Activated CD8-positive, alpha-beta memory T cell treated with anti-CD3 and anti-CD28 coated beads, Interleukin-2, amount 50 U/mL, for 24 hours (primary cell): Measurements from ENCODE around the gene MTA1.
A peak's percentile ranks its signal among the peaks of the same experiment; 100 is the strongest.

Experiments used
- DNase-seq: peaks from one replicate; pipeline ENCODE4 v3.0.0-alpha.2; 2020; ENCODE audit errors: extremely low read depth

MTA1 gene

DNA sequence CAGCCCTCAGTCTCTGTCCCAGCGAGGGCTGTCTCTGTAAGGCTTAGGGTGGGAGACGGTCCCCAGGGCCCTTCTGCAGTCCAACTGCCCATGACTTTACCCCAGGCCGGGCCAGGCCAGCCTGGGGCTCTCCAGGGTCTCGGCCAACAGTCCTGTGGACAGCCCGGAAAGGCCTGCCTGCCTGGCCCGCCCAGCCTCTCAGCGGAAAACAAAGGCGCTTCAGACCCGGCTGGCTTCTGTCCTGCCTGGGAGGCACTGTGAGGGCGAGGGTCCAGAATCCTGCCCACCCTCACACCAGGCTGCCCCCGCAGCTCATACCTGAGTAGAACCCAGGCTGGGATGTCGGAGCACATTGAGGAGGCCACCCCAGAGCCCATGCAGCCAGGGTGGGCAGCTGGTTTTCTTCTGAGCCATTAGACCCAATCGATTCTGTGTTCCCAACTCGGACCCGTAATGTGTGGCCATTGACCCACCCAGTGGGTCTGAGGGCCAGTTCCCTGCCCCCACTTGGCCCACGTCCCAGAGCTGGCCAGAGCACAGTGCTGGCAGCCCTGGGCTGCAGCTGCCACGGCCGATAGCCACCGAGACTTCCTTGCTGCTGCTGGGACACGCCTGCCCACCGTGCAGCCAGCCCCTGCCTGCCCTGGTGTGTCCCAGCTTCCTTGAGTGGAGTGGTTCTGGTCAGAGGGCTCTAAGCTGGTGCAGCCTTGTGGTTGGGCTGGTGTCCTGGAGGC lies 56.6 kb downstream of the MTA1 start:
- DNase-seq = no peak

DNA sequence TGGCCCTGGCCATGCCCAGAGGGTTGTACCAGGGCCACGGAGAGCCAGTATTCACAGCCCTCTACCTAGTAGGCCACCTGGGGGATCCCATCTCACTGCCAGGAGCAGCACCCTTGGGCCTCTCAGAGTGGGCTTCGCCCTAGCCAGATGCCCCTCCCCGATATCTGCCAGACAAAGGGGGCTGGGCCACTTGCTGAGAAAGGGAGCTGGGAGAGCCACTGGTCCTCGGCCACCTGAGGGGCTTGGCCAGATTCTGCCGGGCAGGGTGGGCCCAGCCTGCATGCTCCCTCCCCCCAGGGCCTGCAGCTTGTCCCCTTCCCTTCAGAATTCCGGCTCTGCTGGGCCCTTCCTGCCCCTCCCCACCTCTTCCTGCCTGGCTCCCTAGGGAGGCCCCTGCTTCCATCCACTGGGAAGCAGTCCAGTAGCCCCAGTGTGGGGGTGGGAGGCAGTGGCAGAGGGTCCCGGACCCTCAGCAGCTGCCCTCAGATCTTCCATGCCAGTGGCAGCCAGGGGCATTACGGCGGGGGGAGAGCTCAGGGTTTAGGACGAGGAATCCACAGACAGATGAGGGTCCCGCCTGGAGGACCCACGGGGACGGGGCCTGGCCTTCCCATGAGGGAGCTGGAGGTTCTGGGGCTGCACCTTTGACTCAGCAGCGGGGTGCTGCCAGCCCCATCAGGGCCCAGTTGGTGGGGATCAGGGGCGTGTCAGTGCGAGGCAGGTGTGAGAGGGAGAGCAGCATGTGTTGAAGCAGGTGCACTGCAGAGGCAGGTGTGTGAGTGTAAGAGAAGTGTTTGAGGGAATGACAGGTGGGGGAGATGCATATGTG lies 57.4 kb downstream of the MTA1 start:
- no peak for DNase-seq

DNA sequence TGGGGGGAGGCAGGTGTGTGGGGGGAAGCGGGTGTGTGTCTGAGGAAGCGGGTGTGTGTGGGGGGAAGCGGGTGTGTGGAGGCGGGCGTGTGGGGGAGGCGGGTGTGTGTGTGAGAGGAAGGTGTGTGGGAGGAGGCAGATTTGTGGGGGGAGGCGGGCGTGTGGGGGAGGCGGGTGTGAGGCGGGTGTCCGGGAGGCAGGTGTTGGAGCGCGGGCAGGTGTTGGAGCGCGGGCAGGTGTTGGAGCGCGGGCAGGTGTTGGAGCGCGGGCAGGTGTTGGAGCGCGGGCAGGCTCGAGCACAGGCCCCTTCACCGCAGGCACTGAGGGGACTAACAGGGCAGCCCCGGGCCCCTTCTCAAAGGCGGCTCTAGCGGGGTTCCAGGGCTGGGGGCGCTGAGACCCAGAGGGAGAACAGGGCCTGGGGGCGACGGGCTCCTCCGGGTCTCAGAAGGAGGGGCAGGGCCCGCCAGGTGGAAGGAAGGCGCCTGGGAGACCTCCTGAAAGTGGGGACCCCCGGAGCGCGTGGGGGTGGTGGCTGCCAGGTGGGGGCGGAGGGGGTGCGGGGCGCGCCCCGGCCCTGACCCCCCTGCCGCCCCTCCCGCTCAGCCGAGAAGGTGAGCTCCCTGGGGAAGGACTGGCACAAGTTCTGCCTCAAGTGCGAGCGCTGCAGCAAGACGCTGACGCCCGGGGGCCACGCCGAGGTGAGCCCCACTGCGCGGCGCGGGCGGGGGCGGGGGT lies 58.2 kb downstream of the MTA1 start:
- DNase-seq = no peak

DNA sequence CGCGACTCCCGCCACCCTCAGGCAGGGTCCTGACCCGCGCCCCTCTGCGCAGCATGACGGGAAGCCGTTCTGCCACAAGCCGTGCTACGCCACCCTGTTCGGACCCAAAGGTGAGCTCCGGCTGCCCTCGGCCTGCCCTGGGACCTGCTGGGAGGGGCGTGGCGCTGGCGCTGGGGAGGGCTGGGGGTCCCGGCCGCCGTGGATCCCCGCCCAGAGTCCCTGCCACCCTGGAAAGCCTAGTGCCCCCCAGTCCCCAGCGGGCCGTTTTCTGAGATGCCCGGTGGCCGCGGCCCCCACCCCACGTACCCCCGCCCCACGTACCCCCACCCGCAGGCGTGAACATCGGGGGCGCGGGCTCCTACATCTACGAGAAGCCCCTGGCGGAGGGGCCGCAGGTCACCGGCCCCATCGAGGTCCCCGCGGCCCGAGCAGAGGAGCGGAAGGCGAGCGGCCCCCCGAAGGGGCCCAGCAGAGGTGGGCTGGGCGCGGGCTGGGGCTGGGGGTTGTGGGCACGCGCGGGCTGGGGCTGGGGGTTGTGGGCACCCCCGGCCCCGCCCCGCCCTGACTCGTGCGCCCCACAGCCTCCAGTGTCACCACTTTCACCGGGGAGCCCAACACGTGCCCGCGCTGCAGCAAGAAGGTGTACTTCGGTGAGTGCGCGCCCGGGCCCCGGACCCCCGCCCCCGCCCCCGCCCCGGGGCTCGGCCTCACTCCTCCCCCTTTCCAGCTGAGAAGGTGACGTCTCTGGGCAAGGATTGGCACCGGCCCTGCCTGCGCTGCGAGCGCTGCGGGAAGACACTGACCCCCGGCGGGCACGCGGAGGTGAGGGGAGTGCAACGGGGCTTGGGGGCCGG lies 59.0 kb downstream of the MTA1 start:
- no peak for DNase-seq

DNA sequence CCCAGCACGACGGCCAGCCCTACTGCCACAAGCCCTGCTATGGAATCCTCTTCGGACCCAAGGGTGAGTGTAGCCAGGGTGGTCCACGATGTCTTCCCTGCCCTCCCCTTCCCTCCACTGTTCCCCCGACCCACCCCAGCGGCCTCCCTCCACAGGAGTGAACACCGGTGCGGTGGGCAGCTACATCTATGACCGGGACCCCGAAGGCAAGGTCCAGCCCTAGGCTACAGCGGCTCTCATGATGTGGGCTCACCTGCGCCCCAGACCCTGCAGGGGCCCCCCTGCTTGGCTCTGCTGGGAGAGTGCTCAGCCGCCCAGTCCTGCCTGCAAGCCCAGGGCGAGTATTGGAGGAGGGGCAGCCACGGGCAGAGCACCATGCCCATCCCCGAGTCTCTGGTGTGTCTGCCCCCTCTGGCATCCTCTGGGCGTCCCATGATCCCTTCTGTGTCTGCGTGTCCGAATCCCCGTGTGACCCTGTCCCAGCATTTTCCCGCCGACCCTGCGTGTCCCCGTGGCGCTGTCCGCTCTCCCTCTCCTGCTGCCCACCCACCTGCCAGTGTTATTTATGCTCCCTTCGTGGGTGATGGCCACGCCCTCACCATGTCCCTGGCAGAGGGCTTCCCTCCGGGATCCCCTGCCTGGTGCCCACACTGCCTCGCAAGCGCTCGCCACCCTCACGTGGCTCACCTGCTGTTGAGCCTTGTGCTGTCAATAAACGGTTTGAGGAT lies 60.0 kb downstream of the MTA1 start:
- DNase-seq = no peak

DNA sequence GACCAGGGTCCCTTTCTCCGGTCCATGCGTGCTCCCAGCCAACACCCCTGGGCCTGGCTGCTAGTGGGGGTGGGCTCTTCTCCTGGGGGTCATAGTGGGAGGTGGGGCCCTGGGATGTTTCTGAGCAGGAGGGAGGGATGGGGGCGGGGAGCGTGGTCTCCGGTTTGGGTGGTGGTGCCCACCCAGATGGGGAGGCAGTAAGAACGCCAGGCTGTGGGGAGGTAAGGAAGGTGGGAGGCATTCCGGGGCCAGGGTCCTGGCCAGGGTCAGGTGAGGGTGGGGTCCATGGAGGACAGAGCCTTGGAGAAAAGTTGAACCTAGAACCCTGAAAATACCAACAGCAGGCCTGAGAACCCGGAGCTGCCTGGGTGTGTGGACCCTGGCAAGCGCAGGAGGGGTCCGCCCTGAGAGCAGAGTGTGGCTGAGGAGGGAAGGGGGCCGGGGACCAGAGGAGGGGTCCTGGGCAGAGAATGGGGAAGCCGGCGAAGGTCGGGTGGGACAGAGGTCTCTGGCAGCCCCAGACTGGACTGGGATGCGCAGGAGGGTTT lies 60.6 kb downstream of the MTA1 start:
- no peak for DNase-seq

DNA sequence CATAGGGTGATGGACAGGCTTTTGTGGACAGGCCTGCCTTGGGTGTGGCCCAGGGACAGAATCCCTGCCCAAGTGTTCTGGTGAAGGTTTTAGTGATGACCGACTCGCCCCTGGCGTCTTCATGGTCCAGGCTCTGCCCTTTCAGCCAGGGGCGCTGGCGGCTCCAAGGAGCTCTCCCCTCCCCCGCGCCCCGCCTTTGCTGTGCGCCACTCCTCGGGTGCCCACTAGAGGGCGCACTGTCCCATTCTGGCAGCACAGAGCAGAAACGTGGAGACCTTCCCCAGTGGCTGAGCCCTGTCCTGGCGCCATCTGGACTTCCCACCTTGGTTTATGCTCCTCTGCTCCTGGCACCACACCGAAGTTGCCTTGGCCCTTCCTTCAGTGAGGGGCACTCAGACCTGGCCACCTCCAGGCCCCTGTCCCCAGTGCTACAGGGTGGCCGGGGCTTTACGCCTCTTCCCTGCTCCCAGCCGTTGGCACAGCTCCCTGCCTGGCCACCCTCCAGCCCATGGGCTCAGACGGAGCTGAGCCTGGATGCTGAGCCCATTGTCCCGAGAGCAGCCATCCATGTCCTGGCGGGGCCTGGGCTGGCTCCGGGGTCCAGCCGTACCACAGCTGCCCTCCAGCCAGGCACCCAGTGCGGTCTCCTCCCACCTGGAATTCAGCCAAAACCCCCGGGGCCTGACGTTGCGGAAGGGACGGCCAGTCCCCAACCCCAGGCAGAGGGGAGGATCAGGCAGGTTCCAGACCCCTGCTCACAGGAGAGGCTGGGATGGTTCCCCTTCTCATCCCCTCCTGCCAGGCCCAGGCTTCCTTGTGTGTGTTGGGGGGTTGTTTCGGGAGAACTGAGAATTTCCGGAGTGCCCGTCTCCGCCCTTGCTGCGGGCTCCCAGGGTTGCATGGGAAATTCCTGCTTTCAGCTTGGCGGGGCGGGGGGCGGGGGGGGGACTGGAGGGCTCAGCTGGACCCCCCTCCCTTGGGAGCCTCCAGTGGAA lies 61.5 kb downstream of the MTA1 start:
- DNase-seq = peak; percentile 67

DNA sequence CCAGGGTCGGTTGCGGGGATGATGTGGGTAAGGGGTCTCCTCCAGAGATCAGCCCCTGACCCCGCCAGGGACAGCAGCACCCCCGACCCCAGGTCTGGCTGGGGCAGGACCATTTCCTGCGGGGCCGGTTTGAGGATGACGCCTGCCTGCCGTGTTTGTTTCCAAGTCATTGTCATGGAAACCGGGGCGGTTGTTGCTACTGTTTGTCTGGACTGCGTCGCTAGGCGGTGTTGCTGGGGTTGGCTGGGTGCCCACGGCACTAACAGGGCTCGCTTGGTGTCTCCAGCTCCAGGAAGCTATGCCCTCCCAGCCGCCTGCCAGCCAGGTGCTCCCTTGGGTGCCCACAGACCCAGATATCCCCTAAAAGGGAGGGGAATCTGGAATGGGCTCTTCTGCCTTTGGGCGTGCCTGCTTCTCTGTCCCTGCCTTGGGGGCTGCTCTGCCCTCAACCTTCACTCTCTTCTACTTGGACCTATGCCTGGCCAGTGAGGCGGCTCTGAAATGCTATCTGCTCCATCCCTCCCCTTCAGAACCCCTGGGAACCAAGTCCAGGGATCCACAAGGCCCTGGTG lies 62.3 kb downstream of the MTA1 start:
- peak; percentile 82 for DNase-seq

DNA sequence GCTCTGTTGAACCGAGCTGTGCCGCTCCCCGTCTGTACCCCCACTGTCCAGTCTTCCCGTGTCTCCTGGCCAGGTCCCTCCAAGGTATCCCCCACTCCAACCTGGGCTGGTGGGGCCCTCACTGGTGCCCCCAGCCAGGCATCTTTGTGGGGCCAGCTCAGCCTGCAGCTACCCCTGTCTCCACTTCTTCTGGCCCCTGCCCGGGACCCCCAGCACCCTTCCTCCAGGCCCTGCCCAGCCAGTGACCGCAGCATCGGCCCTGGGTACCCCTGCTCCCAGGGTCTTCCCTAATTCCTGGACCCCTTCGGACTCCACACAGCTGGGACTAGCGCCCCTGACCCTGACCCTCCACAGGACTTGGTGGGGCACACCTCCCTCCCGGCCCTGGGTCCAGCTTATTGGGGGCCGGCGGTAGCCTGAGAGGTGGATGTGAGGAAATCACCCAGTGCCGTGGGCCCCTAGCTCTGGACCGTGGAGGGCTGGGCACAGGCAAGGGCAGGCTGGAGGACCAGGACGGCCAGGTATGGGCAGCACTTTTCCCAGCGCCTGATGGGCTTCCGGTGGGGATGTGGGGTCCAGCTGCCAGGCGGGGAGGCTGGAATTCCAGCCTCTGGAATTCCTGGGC lies 63.0 kb downstream of the MTA1 start:
- DNase-seq = no peak

DNA sequence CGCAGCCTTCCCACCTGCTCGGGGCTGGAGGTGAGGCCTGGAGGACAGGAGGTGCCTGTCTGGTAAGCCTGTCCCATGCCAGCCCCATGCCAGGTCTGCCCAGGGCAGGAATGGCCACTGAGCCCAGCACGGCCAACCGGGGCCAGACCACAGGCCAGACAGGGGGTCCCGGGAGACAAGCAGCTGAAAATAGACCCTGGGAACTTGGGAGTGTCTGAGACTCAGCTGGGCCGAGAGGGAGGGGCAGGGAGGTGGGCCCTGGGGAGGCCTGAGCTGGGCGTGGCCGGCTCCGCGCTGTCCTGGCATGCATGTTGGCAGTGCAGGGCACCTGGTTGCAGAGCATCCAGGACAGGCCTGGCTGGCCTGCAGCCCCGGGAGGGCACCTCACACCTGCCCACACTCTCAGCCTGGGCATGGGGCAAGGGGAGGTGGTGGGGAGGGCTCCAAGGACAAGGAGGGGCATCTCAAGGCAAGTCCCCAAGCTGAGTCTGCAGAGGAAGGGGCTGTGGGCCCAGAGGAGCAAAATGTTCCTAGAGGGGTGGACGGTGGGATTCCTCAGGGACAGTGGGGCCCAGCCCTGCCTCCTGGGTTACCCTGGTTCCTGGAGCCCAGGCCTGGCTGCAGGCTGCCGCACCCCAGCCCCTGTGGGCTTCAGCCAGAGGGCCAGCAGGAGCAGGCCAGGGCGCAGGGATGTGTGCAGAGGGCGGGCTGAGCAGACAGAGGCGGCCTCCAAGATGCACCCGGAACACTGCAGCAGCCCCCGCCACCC lies 63.9 kb downstream of the MTA1 start:
- DNase-seq = no peak

DNA sequence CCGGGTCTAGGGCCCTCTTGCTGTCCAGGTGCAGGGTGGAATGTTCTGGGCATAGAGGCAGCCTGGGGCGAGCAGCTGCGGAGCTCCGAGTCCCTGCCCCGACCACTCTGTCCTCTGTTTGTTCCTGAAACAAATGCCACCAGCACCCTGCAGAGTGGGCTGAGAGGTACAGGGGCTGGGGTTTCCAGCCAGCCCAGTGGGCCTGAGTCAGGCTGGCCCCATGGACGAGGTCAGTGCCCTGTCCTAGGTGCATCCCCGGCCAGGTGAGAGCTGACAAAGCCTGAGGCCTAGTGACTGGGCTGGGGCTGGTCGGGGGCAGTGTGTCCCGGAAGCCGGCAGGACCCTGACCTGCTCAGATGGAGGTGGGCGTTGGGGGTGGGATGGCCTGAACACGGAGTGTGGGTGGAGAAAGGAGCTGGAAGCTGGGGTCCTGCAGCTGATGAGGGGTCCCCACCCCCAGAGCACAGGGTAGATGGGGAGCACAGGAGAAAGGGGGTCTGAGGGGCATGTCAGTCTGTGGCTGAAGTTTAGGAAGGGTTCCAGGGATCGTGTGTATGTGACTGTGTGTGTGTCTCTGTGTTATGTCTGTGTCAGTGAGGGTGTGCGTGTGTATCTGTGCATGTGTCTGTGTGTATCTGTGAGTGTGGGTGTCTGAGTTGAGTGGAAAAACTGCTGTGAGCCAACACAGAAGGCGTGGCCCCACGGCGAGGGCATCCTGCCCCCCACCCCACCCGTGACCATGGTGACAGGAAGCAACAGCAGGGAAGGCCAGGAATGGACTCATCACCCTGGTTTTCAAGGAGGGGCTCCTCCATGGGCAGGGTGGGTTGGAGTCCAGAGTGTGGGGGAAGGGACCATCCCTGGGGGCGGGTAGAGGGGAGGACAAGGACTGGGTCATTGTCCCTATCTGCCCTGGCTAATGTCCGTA lies 64.7 kb downstream of the MTA1 start:
- no peak for DNase-seq

DNA sequence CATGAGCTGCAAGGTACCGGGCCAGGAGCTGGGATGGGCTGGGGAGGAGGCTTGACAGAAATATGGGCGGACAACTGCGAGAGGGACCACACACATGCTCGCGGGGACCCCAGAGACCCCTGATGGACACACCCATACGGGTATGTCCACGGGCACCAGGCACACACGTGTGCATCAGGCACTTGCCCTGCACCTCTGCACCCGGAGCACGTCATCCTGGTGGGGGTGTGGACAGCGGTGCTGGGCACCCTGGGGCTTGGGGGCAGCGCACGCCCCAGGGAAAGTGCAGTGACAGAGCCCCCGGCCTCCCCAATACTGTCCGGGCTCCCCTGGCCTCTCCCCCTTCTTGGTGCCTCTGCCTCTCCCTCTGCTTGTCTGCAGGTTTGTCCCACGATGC lies 65.4 kb downstream of the MTA1 start:
- no peak for DNase-seq

DNA sequence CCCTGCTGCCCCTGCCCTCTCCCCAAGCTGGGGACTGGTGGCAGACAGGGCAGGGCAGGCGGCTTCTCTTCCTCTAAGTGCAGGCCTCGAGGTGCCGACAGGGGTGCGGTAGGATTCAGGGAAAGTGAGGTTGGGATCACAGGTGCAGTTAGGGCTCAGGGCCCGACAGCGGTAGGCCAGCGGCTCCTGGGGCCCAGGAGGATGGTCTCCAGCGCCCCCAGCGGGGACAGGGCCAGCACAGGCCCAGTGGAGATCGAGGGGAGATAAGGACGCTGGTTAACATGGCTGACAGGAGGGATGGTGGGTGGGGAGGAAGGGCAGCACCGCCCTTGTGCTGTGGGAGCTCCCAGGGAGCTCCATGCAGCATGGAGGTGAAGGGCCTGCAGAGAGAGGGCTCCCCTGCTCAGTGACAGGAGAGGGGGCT lies 66.1 kb downstream of the MTA1 start:
- no peak for DNase-seq

DNA sequence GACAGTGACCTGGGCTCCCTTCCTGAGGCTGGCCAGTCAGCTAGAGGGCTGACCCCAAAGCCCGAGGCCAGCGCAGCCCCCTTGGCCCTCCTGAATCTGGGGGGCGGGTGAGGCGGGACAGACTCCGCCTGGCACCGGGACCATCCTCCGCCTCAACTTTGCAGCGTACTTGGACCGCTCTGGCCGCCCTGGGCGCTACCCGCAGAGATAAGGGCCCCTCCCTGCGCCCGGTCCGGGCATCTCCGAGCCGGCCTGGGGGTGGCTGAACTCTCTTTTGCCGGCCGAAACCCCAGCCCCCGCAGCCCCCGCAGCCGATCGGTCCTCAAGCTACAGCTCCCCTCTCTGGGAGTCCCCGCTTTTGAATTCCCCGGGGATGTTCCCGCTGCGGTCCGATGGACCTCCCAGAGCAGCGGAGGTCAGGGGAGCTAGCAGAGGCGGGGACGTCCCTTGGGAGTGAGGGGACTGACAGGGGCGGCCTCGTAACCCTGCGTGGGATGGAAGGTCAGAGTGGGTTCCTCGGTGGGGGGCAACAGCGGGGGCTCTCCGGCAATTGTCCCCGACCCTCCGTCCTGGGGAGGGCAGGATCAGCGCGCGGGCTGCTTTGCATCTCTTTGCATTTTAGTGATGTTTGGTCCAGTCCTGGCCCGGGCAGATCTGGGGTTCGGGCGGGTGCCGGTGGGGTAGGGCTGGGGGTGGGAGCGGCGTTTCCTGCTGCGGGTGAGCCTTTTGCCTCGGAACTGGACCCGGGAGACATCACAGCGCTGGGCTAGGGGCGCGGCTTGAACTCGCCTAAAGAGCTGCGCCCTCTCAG lies 66.7 kb downstream of the MTA1 start, which contains the start of gene CRIP1:
Gene CRIP1 (plus strand): TSS at position 724 of the 811 bp plus-strand sequence. CDS start 374 bp downstream, outside the sequence.
- no peak for DNase-seq

DNA sequence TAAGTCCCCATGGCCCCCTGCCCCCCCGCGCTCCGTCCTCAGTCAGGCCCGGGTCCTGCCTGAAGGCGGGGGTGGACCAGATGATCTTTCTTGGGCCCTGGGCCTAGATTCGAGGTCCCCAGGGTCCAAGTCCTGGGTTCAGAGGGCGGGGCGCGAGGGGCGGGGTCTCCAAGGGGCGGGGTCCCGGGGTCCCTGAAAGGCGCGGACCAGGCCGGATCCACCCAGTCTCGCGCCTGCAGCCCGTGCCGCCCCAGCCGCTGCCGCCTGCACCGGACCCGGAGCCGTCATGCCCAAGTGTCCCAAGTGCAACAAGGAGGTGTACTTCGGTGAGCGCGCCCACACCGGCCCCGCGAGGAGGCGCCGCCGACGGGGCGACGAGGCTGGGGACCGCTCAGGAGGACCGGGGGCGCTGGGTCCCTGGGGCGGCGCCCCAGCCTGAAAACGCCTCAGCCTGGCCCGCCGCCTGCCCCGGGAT lies 67.4 kb downstream of the MTA1 start:
- no peak for DNase-seq
